GM12878 (cell line): Measurements from ENCODE around the gene SERHL2. TPM values are rescaled to one million over a fixed set of nuclear protein-coding genes. Genes with fewer than 3 reads are reported as not detected.
A peak's percentile ranks its signal among the peaks of the same experiment; 100 is the strongest.

Experiments used
- ATF3 ChIP-seq: IDR thresholded peaks from 2 replicates; pipeline ENCODE4 v1.6.1; 2011; ENCODE audit warnings: low read depth, mild to moderate bottlenecking, low read length, moderate library complexity, borderline replicate concordance; ENCODE audit errors: extremely low read depth
- CHD4 ChIP-seq: fragments of 200-600 bp; sonication (generic); IDR thresholded peaks from 2 replicates; pipeline ENCODE4 v1.6.1; 2016; ENCODE audit warnings: mild to moderate bottlenecking
- CREB1 ChIP-seq: IDR thresholded peaks from 2 replicates; pipeline ENCODE4 v1.6.1; 2012; ENCODE audit warnings: low read depth, mild to moderate bottlenecking, inconsistent platforms
- DPF2 ChIP-seq: fragments of 450-650 bp; IDR thresholded peaks from 2 replicates; pipeline ENCODE4 v1.6.1; 2017; ENCODE audit warnings: mild to moderate bottlenecking
- FOXK2 ChIP-seq: fragments of 450-650 bp; IDR thresholded peaks from 2 replicates; pipeline ENCODE4 v1.6.1; 2017; ENCODE audit warnings: mild to moderate bottlenecking, moderate library complexity
- GABPA ChIP-seq: IDR thresholded peaks from 2 replicates; pipeline ENCODE4 v1.6.1; 2014; ENCODE audit warnings: antibody characterized with exemption, low read depth, mild to moderate bottlenecking, inconsistent platforms
- KDM1A ChIP-seq: fragments of 200-600 bp; sonication (generic); IDR thresholded peaks from 2 replicates; pipeline ENCODE4 v1.6.1; 2016; ENCODE audit warnings: borderline replicate concordance
- LARP7 ChIP-seq: fragments of 450-650 bp; IDR thresholded peaks from 2 replicates; pipeline ENCODE4 v1.6.1; 2017; ENCODE audit warnings: mild to moderate bottlenecking
- MTA3 ChIP-seq: IDR thresholded peaks from 2 replicates; pipeline ENCODE4 v1.6.1; 2012; ENCODE audit warnings: low read length, inconsistent platforms, borderline replicate concordance
- MXI1 ChIP-seq: fragments of 150-350 bp; IDR thresholded peaks from 2 replicates; pipeline ENCODE4 v1.6.1; 2011; ENCODE audit warnings: low read depth, mild to moderate bottlenecking, inconsistent platforms, low read length, improper control_type of control experiment
- NFYA ChIP-seq: IDR thresholded peaks from 2 replicates; pipeline ENCODE4 v1.6.1; 2011; ENCODE audit warnings: low read depth, mild to moderate bottlenecking, low read length, improper control_type of control experiment, borderline replicate concordance
- NR2F1 ChIP-seq: fragments of 450-650 bp; conservative IDR thresholded peaks from 2 replicates; pipeline ENCODE4 v1.6.1; 2017; ENCODE audit warnings: mild to moderate bottlenecking
- PBX3 ChIP-seq: IDR thresholded peaks from 2 replicates; pipeline ENCODE4 v1.6.1; 2011; ENCODE audit warnings: mild to moderate bottlenecking, low read depth, low read length, moderate library complexity; ENCODE audit not compliant: insufficient replicate concordance
- PML ChIP-seq: IDR thresholded peaks from 2 replicates; pipeline ENCODE4 v1.6.1; 2012; ENCODE audit warnings: low read length, inconsistent platforms
- RCOR1 ChIP-seq: conservative IDR thresholded peaks from 2 replicates; pipeline ENCODE4 v1.6.1; 2012; ENCODE audit warnings: low read depth, low read length, improper control_type of control experiment
- RUNX3 ChIP-seq: IDR thresholded peaks from 2 replicates; pipeline ENCODE4 v1.6.1; 2012; ENCODE audit warnings: low read length, inconsistent platforms
- SIX5 ChIP-seq: IDR thresholded peaks from 2 replicates; pipeline ENCODE4 v1.6.1; 2011; ENCODE audit warnings: mild to moderate bottlenecking, low read depth, low read length, moderate library complexity; ENCODE audit not compliant: severe bottlenecking
- SMAD1 ChIP-seq: fragments of 450-650 bp; IDR thresholded peaks from 2 replicates; pipeline ENCODE4 v1.6.1; 2018; ENCODE audit warnings: mild to moderate bottlenecking, low read depth; ENCODE audit not compliant: partially characterized antibody
- SMAD5 ChIP-seq: IDR thresholded peaks from 2 replicates; pipeline ENCODE4 v1.6.1; 2016; ENCODE audit warnings: antibody characterized with exemption, low read depth
- SRF ChIP-seq, 2 experiments: IDR thresholded peaks; 2 replicates each; pipeline ENCODE4 v1.6.1; 2011; ENCODE audit warnings: low read depth in 2 of 2, low read length in 2 of 2, mild to moderate bottlenecking in 1 of 2, moderate library complexity in 1 of 2
- WRNIP1 ChIP-seq: IDR thresholded peaks from 2 replicates; pipeline ENCODE4 v1.6.1; 2011; ENCODE audit warnings: low read depth, low read length, improper control_type of control experiment, borderline replicate concordance
- ZBED1 ChIP-seq: IDR thresholded peaks from 2 replicates; pipeline ENCODE4 v1.6.1; 2016; ENCODE audit warnings: borderline replicate concordance
- ZSCAN29 ChIP-seq: fragments of 450-650 bp; IDR thresholded peaks from 2 replicates; pipeline ENCODE4 v1.6.1; 2017; ENCODE audit warnings: mild to moderate bottlenecking, moderate library complexity
- polyA plus RNA-seq, 11 experiments: library from polyadenylated mRNA; depleted of rRNA in 4 of 11; unstranded in 6 of 11; stranded (reverse) in 5 of 11; fragments of >200 nt; fragmentation: Nextera tagmentation in 4 of 11; fragmentation: Illumina TruSeq in 1 of 11; extraction: Ambion mirVana in 4 of 11; extraction: Trizol in 1 of 11; gene quantifications; 1 replicate in 1 of 11; 2 replicates in 10 of 11; pipeline versions ENCODE4 v1.2.1 to v1.2.3, GENCODE V29; 2011 to 2016; ENCODE audit warnings: inconsistent platforms in 2 of 11, missing spikeins in 2 of 11, low read depth in 1 of 11
- total RNA-seq, 4 experiments: library from RNA; depleted of rRNA in 3 of 4; stranded (reverse); fragments of >200 nt in 3 of 4; fragmentation: Illumina TruSeq in 1 of 4; extraction: Trizol in 1 of 4; gene quantifications; 2 replicates each; pipeline versions ENCODE4 v1.2.1 to v1.2.3, GENCODE V29; 2013 to 2021
- TF ChIP-seq, protein P1 (sequence below): IDR thresholded peaks from 2 replicates; pipeline ENCODE4 v1.6.1; 2012; ENCODE audit warnings: improper control_type of control experiment, low read depth, low read length; ENCODE audit not compliant: insufficient replicate concordance
- TF ChIP-seq, protein P2 (sequence below): IDR thresholded peaks from 2 replicates; pipeline ENCODE4 v1.6.1; 2012; ENCODE audit warnings: low read depth, low read length, improper control_type of control experiment

Gene SERHL2
- total and polyA plus RNA-seq, 10 of the 15 experiments (the other 5 are each of a cell fraction or from before 2014, with no cell fraction given) = 0.63 to 2.0 (median 1.2) TPM

DNA sequence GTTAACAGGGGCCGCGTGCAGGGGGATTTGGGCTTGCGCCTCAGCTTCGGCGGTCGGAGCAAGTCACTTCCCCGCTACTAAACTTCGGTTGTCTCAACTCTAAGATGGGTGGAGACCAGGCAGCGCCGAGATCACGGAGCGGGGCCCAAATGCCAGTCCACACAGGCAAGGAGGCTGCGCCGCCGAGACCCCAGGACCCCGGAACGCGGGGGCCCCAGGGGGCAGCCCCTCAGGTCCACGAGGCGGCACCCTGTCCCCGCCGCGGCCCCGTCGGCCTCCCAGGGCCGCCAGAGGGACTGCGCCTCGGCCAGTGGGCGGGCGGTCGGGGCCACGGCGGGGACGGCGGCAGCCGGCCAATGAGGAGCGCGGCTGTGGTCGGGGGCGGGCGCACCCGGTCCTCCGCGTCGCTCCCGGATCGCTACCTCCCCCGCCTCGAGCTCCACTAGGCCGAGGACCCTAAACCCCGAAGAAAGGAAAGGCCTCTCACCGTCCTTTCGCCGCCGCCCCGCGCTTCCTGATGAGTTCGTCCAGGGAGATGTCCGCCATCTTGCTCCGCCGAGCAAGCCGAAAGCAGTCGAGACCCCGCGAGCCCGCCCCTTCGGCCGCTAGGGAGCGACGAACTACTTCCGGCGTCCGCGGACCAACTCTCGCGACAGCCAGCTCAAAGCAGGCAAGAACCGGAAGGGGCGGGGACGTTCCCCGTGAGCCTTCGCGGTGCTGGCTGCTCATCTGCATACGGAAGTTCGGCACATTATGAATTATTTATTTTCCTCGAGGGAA is 60.7 kb downstream of the SERHL2 start, which contains the start of gene POLDIP3 (continued):
- TF ChIP-seq ATF3 (no peak), GABPA (peak; percentile 92), MTA3 (no peak), CREB1 (no peak), RUNX3 (no peak), SIX5 (peak; percentile 55), SMAD1 (no peak), NFYA (no peak), RCOR1 (peak; percentile 98), WRNIP1 (no peak), KDM1A (no peak), ZBED1 (no peak), FOXK2 (no peak), SMAD5 (no peak), PBX3 (no peak), SRF (IDR thresholded peaks at IDR 0.05; ENCODE audit: low read depth in 2 of 2, low read length in 2 of 2) (peak in 1 of 2 experiments; percentile 79; a peak in 1 of 4 replicates), NR2F1 (peak; percentile 71), DPF2 (peak; percentile 72), CHD4 (no peak), ZSCAN29 (no peak), MXI1 (peak; percentile 77; the same call in 1 of the 2 replicates), PML (no peak), LARP7 (peak; percentile 95)
- TF ChIP-seq, protein P1, sequence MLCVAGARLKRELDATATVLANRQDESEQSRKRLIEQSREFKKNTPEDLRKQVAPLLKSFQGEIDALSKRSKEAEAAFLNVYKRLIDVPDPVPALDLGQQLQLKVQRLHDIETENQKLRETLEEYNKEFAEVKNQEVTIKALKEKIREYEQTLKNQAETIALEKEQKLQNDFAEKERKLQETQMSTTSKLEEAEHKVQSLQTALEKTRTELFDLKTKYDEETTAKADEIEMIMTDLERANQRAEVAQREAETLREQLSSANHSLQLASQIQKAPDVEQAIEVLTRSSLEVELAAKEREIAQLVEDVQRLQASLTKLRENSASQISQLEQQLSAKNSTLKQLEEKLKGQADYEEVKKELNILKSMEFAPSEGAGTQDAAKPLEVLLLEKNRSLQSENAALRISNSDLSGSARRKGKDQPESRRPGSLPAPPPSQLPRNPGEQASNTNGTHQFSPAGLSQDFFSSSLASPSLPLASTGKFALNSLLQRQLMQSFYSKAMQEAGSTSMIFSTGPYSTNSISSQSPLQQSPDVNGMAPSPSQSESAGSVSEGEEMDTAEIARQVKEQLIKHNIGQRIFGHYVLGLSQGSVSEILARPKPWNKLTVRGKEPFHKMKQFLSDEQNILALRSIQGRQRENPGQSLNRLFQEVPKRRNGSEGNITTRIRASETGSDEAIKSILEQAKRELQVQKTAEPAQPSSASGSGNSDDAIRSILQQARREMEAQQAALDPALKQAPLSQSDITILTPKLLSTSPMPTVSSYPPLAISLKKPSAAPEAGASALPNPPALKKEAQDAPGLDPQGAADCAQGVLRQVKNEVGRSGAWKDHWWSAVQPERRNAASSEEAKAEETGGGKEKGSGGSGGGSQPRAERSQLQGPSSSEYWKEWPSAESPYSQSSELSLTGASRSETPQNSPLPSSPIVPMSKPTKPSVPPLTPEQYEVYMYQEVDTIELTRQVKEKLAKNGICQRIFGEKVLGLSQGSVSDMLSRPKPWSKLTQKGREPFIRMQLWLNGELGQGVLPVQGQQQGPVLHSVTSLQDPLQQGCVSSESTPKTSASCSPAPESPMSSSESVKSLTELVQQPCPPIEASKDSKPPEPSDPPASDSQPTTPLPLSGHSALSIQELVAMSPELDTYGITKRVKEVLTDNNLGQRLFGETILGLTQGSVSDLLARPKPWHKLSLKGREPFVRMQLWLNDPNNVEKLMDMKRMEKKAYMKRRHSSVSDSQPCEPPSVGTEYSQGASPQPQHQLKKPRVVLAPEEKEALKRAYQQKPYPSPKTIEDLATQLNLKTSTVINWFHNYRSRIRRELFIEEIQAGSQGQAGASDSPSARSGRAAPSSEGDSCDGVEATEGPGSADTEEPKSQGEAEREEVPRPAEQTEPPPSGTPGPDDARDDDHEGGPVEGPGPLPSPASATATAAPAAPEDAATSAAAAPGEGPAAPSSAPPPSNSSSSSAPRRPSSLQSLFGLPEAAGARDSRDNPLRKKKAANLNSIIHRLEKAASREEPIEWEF = no peak
- TF ChIP-seq, protein P2, sequence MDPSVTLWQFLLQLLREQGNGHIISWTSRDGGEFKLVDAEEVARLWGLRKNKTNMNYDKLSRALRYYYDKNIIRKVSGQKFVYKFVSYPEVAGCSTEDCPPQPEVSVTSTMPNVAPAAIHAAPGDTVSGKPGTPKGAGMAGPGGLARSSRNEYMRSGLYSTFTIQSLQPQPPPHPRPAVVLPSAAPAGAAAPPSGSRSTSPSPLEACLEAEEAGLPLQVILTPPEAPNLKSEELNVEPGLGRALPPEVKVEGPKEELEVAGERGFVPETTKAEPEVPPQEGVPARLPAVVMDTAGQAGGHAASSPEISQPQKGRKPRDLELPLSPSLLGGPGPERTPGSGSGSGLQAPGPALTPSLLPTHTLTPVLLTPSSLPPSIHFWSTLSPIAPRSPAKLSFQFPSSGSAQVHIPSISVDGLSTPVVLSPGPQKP = peak; percentile 88; the same call in 1 of the 2 replicates
